DMS79 (cell line): ENCODE measurements around the gene MYT1.

ENCODE experiments used
- DNase-seq: peaks from one replicate; lab custom pipeline; 2025; lab: John Stamatoyannopoulos, UW

The MYT1 gene

DNA sequence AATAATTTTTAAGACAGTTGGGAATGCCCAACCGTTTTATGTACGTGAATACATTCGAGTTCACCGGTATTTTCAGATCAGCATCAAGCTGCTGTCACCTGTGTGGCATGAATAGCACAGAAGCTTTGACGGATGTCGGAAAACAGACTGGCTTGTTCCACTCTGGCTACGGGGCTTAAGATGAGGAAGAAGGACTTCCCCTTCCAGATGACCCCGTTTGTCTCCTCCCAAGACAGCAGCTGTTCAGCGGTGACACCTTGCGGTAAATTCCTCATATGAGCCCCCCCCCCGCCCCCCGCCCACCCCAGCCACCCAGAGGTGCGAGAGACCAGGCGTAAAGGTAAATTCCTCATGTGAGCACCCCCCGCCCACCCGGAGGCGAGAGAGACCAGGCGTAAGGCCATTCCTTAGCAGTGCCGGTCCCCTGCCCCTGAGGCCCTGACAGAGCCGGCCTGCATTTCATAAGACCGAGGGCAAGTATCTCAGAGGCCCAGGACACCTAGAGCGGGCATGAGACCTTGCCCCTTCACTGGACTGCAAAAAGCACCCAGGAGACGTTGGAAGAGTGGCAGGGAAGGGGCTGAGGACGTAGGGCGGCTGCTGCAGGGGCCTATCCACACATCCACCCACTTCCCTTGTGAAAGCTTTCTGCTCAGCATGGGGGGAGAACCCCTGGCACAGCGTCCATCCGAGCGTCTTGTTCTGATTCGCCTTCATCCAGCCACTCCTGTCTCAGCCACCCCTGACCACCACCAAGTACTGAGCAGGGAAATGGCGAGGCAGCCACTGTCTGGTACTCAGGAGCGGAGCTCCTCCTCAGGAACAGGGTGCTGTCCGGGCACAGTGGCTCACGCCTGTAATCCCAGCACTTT, 84.0 kb downstream of the MYT1 start:
- DNase-seq, result no peak

DNA sequence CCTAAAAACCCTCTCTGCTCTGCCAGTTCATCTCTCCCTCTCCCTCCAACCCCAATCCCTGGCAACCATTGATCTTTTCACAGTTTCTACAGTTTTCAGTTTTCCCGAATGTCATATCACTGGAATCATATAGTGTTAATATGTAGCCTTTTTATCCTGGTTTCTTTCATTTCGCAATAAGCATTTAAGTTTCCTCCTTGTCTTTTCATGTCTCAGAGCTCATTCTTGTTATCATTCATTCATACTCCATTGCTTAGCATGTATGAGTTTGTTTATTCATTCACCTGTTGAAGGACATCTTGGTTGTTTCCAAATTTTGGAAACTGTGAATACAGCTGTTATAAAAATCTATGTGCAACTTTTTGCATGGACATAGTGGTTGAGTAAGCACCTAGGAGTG, 85.8 kb downstream of the MYT1 start:
- no peak for DNase-seq

DNA sequence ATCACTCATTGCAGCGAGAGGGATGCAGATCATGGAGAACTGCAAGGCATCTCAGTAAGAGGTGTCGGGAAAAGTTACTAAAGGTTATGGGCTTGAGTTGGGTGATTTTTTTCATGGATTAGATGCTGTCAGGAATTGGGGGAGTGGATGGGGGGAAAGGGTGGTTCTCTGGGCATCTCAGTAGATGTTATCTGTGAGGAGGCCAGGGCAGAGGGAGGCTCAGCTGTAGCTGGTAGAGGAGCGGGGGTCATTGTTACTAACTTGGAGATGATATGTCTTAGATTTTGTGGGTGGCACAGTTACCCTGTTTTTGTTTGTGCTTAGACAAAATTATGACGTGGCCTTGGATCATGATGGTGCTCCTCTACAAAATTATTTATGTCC, 88.7 kb downstream of the MYT1 start:
- no peak for DNase-seq

DNA sequence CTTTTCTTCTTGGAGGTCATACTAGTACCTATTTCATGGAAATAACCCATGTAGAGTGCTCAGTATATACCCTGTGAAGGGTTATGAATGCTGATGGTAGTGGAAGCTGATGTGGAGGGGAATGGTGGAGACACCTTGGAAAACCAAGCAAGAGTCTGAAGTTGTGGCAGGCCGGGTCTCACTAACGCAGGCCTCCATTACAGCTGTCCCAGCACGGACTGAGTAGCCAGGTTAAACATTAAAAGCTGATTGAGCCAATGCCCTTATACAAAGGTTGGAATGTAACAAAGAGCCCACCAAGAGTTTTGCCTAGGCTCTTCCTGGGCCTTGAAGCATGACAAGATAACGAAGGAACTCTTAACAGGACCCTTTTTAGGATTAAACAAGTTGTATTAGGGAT, 89.2 kb downstream of the MYT1 start:
- DNase-seq, result no peak

DNA sequence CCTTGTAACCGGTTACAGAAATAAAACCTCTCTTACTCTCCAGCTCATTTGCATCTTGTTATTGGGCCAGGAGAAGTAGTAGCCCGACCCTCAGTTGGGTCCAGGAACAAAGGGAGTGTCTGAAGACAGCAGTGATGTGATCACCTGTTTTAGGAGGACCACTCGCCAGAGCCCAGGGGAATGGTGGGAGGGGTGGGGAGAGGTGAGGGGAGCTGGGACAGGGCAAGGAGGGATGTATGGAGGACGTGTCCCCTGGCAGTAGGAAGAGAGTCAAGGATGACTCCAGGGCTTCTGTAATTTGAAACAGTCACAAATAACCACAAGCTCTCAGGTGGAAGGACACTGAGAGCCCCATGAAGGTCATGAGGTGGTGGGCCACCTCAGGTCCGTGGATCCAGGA, 89.9 kb downstream of the MYT1 start:
- DNase-seq, result no peak

DNA sequence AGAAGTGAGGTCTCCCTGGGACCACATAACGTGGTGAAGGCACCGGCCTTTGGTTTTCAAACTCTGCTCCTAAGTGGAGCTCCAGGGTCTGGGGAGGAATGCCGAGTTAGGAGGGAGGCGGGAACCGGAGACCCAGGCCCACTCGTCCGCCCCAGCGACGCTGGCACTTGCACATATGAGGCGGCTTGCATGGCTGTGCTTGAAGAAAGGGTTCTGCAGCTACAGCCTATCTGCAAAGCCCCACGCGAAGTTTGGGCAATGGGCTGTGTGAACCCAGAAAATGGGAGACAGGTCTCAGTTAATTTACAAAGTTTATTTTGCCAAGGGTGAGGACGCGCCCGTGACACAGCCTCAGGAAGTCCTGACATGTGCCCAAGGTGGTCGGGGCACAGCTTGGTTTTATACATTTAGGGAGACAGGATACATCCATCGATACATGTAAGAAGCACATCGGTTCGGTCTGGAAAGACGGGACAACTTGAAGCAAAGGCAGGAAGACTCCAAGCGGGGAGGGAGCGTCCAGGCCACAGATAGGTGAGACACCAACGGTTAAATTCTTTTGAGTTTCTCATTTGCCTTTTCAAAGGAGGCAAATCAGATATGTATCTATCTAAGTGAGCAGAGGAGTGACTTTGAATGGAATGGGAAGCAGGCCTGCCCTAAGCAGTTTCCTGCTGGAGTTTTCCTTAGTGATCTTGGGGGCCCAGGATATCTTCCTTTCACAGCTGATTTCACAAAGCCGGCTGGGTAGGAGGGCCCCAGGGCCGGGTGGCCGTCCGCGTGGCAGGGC, 90.5 kb downstream of the MYT1 start:
- no peak for DNase-seq

DNA sequence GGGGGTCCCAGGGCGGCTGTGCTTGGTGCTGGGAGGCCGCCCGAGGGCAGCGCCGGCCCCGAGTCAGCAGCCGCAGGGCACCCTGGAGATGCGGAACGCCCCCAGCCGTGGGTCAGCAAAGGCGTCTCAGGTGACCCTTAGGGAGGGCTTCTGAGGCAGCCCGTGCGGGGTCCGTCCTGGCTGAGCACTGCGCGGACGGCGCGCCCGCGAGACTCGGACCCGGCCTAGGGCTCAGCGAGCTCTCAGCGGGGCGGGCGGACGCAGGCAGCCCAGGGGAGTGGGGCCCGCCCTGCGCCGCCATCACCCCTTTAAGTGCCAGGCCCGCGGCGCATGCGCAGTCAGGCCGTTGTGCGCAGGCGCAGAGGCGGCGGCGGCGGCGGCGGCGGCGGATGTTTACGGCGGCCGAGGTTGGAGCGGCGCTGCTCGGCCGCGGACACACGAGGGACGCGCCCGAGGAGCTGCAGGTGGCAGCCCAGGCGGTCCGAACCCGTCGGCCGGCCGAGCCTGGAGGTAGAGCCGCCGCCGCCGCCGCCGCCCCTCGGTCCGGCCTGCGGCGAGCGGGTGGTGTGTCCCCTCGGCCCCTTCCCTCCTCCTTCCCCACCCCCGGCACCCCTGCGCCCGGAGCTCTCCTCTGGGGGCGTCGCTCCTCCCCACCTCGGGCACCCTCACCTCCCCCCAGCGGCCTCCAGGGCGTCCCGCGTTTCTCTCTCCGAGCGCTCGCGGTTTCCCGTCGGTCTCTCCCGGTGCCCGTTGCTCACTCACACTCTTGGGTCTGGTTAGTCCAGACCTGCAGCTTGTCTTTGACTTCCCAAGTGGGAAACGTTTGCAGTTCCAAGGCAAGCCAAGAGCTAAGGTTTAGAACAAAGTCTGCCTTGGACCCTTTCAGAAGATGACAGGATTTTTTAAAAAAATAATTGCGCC, 91.4 kb downstream of the MYT1 start, which contains the start of gene PCMTD2:
TSS of gene PCMTD2 (plus strand) at position 388 of the 921 bp plus-strand sequence. CDS start 4,218 bp downstream, outside the sequence.
- peak; percentile 50 for DNase-seq

DNA sequence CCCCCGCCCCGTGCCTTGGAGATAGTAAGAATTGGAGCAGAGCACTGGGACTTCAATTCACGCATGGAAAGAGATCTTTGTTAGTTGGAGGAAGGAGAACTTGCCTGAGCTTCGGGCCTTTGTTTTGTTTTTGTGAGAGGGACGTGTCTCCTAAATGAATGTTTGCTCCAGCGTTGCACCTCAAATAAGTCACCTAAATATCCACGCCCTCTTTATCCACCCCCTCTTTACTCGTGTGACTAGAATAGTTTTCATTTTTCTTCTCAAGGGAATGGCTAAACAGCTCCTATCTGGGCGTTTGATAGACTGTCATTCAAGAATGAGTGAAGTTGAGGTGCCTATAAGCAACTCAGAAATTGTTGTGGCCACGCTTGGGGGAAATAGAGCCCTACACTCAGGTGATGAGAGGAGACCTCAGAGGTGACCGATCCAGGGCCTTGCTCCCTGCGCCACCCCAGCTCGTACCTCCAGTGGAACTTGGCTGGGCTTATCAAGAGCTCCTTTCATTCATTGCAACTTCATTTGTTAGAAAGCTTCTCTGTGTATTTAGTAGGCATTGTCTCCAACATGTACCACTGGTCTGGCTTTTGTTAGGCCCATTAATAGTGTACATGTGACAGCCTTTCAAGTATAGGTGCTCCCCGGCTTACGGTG, 92.2 kb downstream of the MYT1 start:
- no peak for DNase-seq

DNA sequence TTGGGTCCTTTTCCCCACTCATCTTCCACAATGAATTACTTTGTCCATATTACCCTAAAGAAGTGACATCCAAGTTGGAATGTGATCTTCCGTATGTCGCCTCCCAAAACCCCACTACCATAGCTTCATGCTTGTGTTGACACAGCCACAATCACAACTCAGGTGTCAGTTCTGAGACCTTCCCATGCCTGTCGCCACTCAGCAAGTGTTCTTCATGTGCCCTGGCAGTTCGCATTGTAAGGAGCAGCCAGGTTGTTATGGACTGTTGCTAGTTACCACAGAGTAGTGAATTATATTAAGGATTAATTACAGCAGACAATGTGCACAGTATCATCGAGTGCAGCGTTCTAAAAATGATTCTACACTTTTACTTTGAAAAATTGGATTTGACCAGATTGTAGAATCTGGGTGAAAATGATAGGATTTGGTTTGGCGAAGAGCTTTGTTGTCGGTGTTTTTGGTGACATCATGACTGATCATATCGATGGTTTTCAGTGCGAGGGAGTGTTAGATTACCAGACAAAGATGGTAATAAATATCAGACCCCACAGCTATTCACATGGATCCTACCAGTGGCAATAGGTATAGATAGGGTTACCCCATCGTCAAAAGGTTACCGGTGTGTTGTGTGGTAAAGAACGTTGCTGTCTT, 93.0 kb downstream of the MYT1 start:
- no peak for DNase-seq

DNA sequence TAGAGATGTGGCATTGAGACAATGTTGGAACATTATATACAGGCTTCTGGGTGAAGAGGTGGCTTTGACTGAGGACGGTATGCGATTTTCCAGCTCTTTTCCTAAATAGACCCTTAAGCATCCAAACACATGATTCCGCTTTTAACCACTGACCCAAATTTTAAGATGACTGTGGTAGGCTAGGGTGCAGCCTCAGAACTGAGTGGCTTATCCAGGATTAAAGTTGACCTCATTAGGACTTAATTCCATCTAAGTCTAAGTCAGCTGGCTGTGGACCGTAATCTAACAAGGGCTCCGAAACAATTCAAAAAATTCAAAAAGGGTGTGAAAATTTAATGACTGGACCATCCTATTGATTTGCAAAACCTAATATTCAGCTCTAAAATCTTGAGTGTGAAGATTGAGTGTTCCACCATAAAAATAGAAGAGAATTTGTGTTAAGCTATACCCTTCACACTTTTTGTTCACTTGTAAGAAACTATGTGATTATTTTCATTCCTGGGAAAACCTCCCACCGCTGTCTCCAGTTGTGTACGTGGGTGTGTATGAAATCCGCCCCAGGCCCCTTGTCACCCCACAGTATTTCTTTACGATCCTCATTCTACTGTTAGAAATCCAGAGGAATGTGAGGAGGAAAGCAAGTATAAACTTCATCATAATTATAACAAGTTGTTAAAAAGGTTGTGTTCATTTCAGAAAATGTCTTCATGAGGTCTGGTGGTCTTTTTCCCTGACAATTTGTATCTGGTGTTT, 94.0 kb downstream of the MYT1 start:
- DNase-seq, result no peak

DNA sequence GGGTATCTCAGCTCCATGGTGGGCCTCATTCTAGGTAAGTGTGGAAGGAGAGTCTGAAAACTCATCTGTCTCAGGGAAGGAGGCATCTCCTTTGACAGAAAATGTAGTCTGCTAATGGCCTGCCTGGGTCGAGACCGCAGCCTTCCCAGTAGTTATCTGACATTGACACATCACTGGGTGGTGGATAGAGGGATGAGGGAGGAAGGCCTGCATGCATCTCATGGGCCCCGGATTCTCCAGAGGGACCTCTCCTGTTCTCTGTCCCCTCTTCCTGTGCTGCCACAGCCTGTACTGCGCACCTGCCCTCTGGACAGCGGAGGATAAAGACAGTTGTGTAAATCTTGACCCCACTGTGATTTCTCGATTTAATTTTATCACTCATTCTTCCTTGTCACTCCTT, 96.0 kb downstream of the MYT1 start:
- DNase-seq, result no peak

DNA sequence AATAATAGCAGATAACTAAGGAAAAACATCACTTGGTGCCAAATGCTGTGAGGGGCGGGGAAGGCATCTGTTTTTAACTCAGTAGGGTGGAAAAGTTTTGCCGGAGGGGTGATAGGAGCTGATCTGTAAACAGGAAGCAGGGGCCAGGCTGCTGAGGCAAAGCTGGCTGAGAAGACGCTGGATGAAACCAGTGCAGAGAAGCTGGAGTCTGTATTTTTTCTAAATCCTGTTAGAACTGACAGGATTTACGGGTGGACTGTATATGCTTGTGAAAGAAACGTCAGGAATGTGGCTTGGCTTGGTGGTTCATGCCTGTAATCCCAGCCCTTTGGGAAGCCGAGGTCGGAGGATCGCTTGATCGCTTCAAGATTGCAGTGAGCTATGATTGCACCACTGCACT, 96.9 kb downstream of the MYT1 start:
- no peak for DNase-seq

DNA sequence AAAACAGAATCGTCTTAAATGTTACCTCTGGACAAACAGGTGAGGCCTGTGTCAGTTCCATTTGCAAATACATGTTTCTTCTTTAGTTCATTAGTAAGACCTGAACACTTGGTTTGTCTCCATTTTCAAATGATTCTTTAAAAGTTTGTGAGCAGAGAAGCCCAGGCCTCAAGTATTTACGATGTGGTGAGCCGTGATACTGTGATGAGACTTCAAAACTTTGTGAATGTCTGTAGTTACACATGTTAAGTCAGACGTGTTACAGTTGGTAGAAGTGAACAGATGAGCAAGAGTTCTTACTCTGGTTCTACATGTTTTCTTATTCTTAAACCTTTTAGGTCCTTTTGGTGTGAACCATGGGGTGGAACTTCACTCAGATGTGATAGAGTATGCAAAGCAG, 99.8 kb downstream of the MYT1 start:
- no peak for DNase-seq

DNA sequence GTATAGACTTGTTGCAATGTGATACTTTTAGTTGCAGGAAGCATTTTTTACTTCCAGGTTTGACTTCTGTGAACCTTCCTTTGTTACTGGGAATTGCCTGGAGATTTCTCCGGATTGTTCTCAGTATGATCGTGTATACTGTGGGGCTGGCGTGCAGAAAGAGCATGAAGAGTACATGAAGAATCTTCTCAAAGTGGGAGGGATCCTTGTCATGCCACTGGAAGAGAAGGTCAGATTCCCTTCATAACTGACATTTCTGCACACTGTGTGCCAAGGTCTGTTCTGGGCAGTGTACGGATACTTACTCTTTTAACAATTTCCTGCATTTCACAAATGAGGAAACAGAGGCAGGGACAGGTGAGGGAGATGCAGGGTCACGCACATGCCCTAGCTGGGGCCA, 100.9 kb downstream of the MYT1 start:
- no peak for DNase-seq

DNA sequence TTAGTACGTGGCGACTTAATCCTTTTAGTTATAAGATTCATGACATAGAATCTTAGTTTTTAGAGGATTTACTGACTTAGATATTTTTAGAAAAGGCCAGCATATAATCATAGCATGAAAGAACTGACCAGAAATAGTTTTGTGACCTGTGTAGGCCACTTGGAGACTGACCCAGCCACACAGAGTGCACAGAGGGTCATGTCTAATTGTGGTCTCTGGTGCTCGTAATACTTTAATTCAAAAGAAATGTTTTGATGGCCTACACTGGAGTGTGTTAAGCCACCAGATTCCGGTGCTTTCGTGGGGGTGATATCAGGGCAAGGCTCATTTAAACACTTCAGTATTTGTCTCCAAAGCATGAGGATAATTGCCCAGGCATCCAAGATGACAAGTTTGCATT, 102.7 kb downstream of the MYT1 start:
- DNase-seq, result no peak

DNA sequence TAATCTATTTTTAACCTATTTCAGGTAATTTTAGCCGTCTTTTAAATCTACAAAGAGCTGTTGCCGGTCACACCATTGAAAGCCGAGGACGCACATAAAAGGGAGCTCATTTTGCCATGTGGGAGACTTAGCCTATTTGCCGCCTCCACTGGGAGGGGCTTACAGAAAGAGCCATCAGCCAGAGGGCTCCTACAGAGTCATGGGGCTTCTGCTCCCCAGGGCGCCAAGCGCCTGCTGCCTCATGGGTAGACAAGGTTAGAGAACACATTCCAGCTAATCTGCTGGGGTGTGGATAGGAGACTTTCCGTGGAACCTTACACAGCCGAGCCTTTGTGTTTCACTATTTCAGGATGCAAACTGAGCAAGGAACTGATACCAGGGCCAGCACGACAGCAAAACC, 103.9 kb downstream of the MYT1 start:
- DNase-seq, result no peak

DNA sequence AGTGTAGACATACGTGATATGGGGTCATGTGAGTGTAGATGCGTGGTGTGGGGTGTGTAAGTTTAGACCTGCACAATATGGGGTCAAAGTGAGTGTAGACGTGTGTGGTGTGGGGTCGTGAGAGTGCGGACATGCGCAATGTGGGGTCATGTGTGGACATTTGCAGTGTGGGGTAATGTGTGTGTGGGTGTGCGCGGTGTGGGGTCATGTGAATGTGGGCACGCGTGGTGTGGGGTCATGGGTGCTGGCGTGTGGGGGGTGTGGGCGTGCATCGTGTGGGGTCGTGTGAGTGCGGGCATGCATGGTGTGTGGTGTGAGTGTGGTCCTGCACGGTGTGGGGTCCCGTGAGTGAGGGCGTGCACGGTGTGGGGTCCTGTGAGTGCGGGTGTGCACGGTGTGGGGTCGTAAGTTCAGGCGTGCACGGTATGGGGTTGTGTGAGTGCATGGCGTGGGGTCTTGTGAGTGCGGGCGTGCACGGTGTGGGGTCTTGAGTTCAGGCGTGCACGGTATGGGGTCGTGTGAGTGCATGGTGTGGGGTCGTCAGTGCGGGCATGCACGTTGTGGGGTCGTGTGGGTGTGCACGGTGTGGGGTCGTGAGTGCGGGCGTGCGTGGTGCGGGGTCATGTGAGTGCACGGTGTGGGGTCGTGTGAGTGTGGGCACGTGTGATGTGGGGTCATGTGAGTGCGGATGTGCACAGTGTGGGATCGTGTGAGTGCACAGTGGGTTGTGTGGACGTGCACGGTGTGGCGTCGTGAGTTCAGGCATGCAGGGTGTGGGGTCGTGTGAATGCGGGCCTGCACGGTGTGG, 105.6 kb downstream of the MYT1 start:
- no peak for DNase-seq

DNA sequence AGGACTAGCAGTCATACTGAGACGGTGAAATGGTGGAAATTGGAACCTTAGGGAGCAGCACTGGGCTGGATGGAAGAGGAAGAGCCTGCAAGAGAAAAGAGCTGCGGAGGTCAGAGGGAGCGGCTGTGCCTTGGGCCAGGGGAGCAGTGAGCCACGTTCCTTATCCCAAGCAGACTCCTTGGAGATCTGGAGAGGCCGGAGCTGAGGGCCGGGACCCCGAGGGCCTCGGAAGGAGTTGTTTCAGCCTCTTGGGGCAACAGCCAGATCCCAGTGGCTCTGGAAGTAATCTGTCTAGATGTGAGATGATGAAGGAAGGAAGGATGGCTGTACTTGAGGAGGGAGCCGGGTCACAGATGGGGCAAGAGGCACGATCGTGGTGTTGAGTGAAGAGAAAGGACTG, 107.4 kb downstream of the MYT1 start:
- DNase-seq, result no peak

DNA sequence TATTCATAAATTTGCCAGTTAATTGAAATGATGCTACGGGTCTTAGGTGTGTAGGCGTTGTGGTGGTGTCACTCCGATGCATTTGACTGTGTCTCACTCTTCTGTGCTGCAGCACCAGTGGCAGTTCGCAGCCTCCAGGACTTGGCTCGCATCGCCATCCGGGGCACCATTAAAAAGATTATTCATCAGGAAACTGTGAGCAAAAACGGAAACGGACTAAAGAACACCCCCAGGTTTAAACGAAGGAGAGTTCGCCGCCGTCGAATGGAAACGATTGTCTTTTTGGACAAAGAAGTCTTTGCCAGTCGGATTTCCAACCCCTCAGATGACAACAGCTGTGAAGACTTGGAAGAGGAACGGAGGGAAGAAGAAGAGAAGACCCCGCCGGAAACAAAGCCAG, 108.9 kb downstream of the MYT1 start:
- no peak for DNase-seq

DNA sequence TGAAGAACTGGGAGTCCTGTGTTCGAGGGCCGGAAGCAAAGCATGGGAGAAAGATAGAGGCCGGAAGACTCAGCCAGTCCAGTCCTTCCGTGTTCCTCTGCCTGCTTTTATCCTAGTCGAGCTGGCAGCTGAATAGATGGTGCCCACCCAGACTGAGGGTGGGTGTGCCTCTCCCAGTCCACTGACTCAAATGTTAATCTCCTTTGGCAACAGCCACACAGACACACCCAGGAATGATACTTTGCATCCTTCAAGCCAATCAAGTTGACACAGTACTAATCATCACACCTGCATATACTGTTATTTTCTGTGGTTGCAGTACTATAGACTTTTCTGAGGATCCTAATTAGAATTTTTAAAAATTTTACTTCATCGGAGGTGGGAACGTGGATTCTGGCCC, 112.6 kb downstream of the MYT1 start:
- DNase-seq, result no peak
